Measurements from ENCODE around the gene ITPKA. TPM values are rescaled to one million over a fixed set of nuclear protein-coding genes. Genes with fewer than 3 reads are reported as not detected.

Gene ITPKA
- total RNA-seq, 1 donor from 2014 or later = 6.7 TPM

GRCh38 chr15:41473418-41473817, 20.3 kb upstream of the ITPKA start:
- no peak for DNase-seq (ENCODE audit: low read depth)
- H3K4me3 ChIP-seq (ENCODE audit: low read depth, low read length) = no peak overlapping the region
- TF ChIP-seq CTCF (conservative IDR thresholded peaks at IDR 0.05; ENCODE audit: low read depth, low read length) = no peak

- H3K4me3 ChIP-seq (ENCODE audit: low read depth, low read length) = no peak overlapping the region
- no peak for DNase-seq (ENCODE audit: low read depth)
- TF ChIP-seq CTCF (conservative IDR thresholded peaks at IDR 0.05; ENCODE audit: low read depth, low read length) = no peak
Observed at GRCh38 chr15:41474436-41474835, 19.2 kb upstream of the ITPKA start.

GRCh38 chr15:41474941-41475340, 18.7 kb upstream of the ITPKA start:
- no peak for TF ChIP-seq CTCF (conservative IDR thresholded peaks at IDR 0.05; ENCODE audit: low read depth, low read length)
- H3K4me3 ChIP-seq (ENCODE audit: low read depth, low read length) = no peak overlapping the region
- DNase-seq (ENCODE audit: low read depth) = no peak

- H3K4me3 ChIP-seq (ENCODE audit: low read depth, low read length) = no peak overlapping the region
- DNase-seq (ENCODE audit: low read depth) = no peak
- TF ChIP-seq CTCF (conservative IDR thresholded peaks at IDR 0.05; ENCODE audit: low read depth, low read length) = no peak
Observed at GRCh38 chr15:41476416-41477048, 17.1 kb upstream of the ITPKA start.

GRCh38 chr15:41480396-41481140, 13.1 kb upstream of the ITPKA start:
- no peak overlapping the region for H3K4me3 ChIP-seq (ENCODE audit: low read depth, low read length)
- DNase-seq (ENCODE audit: low read depth) = no peak
- no peak for TF ChIP-seq CTCF (conservative IDR thresholded peaks at IDR 0.05; ENCODE audit: low read depth, low read length)

GRCh38 chr15:41482110-41482877, 11.4 kb upstream of the ITPKA start:
- no peak overlapping the region for H3K4me3 ChIP-seq (ENCODE audit: low read depth, low read length)
- DNase-seq (ENCODE audit: low read depth) = no peak
- TF ChIP-seq CTCF (conservative IDR thresholded peaks at IDR 0.05; ENCODE audit: low read depth, low read length) = no peak

Measured in epithelial cell of proximal tubule (primary cell).